Lower lobe of right lung (tissue), 2 donors: Measurements from ENCODE around the gene RFC4. TPM values are rescaled to one million over a fixed set of nuclear protein-coding genes. Genes with fewer than 3 reads are reported as not detected.

Source experiments
- ATAC-seq, 2 donors: fragments of 200-7000 bp; cut with Tn5 transposase; one replicate each; pipeline ENCODE4 v1.9.1; 2020 to 2022; ENCODE audit warnings: mild to moderate bottlenecking in 2 of 2, moderate library complexity in 2 of 2
- DNase-seq: peaks from one replicate; pipeline ENCODE4 v3.0.0-alpha.2; 2020
- H3K27ac ChIP-seq: fragments of 200-600 bp; one replicate; pipeline ENCODE4 v1.8.0; 2022
- H3K27me3 ChIP-seq: fragments of 200-600 bp; one replicate; pipeline ENCODE4 v1.8.0; 2022; ENCODE audit warnings: low read depth
- H3K36me3 ChIP-seq: fragments of 200-600 bp; one replicate; pipeline ENCODE4 v1.8.0; 2022; ENCODE audit warnings: mild to moderate bottlenecking
- H3K4me1 ChIP-seq: fragments of 200-600 bp; one replicate; pipeline ENCODE4 v1.8.0; 2022
- H3K4me3 ChIP-seq: fragments of 200-600 bp; one replicate; pipeline ENCODE4 v1.8.0; 2022; ENCODE audit warnings: mild to moderate bottlenecking
- H3K9me3 ChIP-seq: fragments of 200-600 bp; one replicate; pipeline ENCODE4 v1.8.0; 2022
- intact Hi-C: fragments of 100-400 bp; cut with DNase I; formaldehyde crosslinking; loops from one replicate; pipeline ENCODE4 v1.11.0; 2022
- total RNA-seq: library from RNA; stranded (reverse); fragmentation: NEBNext Ultra II Directional; extraction: Animal tissue kit (Norgen Biotek cat#: 25700); gene quantifications from one replicate; pipeline ENCODE4 v1.2.1, GENCODE V29; 2021
- TF ChIP-seq, protein P1 (sequence below): fragments of 200-600 bp; IDR thresholded peaks from one replicate; pipeline ENCODE4 v1.8.0; 2022; ENCODE audit warnings: antibody characterized with exemption, mild to moderate bottlenecking
- donor health status: DM: no; HTN: yes; CAD: no; lungs with severe emphysema.

The RFC4 gene
- total RNA-seq, 1 donor from 2014 or later: 8.4 TPM

DNA sequence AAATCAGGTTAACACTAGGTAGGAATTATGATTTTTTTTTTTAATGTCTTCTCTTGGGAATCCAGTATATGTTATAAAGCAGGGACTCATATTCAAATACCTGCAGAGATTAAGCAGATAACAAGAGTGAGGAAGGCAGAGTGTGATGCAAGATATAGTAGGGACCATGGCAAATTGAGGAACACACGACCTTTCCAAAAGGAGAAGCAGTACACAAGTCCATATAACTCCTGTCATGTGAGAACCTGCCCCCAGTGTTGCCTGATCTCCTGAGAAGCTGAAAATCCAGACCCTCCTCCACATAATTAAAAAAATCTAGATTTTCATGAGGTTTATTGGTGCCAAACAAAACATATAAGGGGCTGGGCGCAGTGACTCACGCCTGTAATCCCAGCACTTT, 3.6 kb downstream of the RFC4 start:
- DNase-seq (no peak), ATAC-seq (no peak)
- Histone ChIP-seq H3K4me1 (peaks cover 13% of the 10 kb centered on the region), H3K9me3 (no peaks in the 10 kb centered on the region), H3K4me3 (no peak overlapping the region), H3K27me3 (no peaks in the 10 kb centered on the region), H3K27ac (no peak overlapping the region), H3K36me3 (peaks cover 16% of the 10 kb centered on the region)
- intact Hi-C loops: no loop called here
- TF ChIP-seq, protein P1, sequence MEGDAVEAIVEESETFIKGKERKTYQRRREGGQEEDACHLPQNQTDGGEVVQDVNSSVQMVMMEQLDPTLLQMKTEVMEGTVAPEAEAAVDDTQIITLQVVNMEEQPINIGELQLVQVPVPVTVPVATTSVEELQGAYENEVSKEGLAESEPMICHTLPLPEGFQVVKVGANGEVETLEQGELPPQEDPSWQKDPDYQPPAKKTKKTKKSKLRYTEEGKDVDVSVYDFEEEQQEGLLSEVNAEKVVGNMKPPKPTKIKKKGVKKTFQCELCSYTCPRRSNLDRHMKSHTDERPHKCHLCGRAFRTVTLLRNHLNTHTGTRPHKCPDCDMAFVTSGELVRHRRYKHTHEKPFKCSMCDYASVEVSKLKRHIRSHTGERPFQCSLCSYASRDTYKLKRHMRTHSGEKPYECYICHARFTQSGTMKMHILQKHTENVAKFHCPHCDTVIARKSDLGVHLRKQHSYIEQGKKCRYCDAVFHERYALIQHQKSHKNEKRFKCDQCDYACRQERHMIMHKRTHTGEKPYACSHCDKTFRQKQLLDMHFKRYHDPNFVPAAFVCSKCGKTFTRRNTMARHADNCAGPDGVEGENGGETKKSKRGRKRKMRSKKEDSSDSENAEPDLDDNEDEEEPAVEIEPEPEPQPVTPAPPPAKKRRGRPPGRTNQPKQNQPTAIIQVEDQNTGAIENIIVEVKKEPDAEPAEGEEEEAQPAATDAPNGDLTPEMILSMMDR: no peak

DNA sequence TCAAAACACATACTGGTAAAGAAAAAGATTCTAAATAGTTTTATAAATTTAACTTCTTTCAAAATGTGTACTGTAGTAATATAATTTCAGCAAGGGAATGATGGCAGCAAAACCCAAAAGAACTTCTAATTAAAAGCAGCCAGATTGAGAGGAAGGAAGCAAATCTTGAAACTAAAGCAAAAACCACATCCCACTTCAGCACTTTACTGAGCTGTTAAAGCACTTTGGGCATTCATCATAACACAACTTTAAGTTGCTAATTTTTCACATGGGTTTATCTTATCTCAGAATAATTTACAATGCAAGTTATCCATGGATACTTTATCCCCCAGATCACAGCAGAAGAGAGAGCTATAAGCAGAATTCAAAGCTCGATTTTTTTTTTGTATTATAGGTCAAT, 6.0 kb downstream of the RFC4 start:
- ATAC-seq (no peak), DNase-seq (no peak)
- Histone ChIP-seq H3K36me3 (peaks cover 27% of the 10 kb centered on the region), H3K4me1 (peaks cover under 1% of the 10 kb centered on the region), H3K27ac (no peak overlapping the region), H3K9me3 (no peaks in the 10 kb centered on the region), H3K27me3 (no peaks in the 10 kb centered on the region), H3K4me3 (no peak overlapping the region)
- TF ChIP-seq, protein P1: no peak
- intact Hi-C loops: no loop called here

DNA sequence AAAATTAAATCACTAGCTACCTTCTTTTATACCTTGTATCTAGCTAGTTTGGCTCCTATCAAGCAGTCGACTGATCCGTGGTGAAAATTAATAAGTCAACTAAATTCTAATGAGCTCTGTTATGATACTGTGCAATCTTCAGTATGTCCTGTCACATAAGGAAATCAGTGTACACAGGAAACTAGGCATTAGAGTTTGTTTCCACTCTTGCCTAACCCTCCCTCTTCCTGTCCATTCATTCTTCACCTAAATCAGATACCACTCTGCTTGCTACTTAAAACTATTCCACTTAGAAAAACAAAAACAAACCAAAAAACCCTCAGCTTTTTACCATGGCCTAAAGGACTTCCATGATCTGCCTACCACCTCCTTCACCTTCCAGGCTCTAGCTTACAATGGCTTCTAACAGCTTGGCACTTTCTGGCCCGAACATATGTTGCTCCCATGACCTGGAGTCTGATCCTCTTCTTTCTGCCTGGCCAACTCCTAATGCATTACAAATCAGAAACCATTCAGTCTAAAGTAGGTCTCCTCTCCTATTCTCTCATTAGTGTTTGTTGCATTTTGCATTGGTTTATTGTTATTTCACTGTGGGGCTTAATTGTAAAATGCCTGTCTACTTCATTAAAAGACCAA, 7.9 kb downstream of the RFC4 start:
- H3K4me3 ChIP-seq: no peak overlapping the region
- H3K9me3 ChIP-seq: no peaks in the 10 kb centered on the region
- H3K36me3 ChIP-seq: peaks cover 41% of the 10 kb centered on the region
- DNase-seq (no peak), ATAC-seq (no peak)
- intact Hi-C loops: no loop called here
- H3K27me3 ChIP-seq: no peaks in the 10 kb centered on the region
- no peaks in the 10 kb centered on the region for H3K4me1 ChIP-seq
- no peak overlapping the region for H3K27ac ChIP-seq
- TF ChIP-seq, protein P1: no peak

DNA sequence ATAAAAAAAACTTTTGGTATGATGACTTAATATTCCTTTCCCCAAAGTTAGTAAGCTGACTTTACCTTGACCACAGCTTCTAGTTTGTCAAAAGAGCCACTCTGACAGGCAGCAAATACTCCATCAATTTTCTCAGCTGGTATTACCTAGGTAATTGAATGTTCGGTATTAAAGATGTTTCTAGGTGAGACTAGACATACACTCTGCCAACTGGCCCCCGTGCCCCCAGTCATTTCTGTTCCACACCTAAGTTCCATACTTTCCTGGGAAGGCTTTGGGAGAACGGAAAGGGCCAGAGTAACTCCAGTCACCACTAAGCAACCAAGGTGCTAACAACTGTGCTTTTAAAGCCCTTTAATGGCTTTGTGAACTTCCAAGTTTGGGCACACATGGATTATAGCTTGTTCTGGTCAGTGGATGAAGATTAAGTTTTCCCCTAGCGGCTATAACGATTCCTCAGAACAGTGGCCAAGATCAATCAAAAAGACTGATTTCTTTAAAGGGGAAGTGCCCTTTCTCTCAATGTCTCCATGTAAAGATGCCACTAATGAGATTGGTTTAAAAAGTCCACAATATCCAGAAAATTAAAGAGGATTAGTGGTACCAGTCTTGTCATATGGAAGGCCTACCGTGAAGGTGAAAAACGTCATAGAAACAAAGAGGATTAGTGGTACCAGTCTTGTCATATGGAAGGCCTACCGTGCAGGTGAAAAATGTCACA, 15.9 kb downstream of the RFC4 start:
- H3K27ac ChIP-seq: no peak overlapping the region
- intact Hi-C loops: no loop called here
- no peak for DNase-seq
- no peaks in the 10 kb centered on the region for H3K9me3 ChIP-seq
- H3K36me3 ChIP-seq: peaks cover 70% of the 10 kb centered on the region
- H3K4me1 ChIP-seq: peaks cover 38% of the 10 kb centered on the region
- TF ChIP-seq, protein P1: no peak
- H3K27me3 ChIP-seq: no peaks in the 10 kb centered on the region
- no peak overlapping the region for H3K4me3 ChIP-seq
- no peak for ATAC-seq

DNA sequence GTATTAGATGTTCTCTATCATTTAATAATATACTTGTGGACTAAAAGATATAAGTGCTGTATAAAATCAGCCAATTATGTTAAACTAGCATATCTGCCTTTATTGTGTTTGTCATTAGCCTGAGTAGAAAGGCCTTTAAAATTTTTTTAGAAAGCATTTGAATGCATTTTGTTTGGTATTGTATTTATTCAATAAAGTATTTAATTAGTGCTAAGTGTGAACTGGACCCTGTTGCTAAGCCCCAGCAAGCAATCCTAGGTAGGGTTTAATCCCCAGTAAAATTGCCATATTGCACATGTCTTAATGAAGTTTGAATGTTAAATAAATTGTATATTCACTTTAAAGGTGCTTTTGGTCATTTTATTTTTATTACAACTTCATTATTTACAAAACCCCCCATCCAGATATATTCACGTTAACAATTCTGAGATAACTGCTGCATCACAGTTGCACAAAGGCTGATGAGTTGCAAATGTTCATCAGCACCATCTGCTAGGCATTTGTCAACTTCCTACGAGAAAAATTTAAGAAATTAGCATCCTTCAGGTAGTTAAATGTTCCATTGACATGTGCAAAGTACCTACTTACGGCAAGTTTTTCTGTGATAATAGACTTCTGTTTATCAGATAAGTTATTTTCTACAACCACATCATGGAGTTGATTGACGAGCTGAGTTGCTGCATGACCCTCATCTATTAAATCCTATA, 16.6 kb downstream of the RFC4 start:
- Histone ChIP-seq H3K27ac (no peak overlapping the region), H3K27me3 (no peaks in the 10 kb centered on the region), H3K9me3 (no peaks in the 10 kb centered on the region), H3K4me1 (peaks cover 45% of the 10 kb centered on the region), H3K36me3 (peaks cover 73% of the 10 kb centered on the region), H3K4me3 (no peak overlapping the region)
- intact Hi-C loops: no loop called here
- DNase-seq (no peak), ATAC-seq (no peak)
- TF ChIP-seq, protein P1: no peak
